HG02571 (cell line): ENCODE data around the gene SMCHD1.
"Not testable (repeated sequence)": the region's sequence is repeated elsewhere in the genome, so short reads cannot be mapped to it uniquely, and the experiment has no call there.

ENCODE experiments used
- ATAC-seq: cut with Tn5 transposase; IDR thresholded peaks from one replicate; pipeline ENCODE4 v1.9.1; 2021; ENCODE audit warnings: mild to moderate bottlenecking, moderate library complexity; ENCODE audit not compliant: unreplicated experiment

SMCHD1 gene

DNA sequence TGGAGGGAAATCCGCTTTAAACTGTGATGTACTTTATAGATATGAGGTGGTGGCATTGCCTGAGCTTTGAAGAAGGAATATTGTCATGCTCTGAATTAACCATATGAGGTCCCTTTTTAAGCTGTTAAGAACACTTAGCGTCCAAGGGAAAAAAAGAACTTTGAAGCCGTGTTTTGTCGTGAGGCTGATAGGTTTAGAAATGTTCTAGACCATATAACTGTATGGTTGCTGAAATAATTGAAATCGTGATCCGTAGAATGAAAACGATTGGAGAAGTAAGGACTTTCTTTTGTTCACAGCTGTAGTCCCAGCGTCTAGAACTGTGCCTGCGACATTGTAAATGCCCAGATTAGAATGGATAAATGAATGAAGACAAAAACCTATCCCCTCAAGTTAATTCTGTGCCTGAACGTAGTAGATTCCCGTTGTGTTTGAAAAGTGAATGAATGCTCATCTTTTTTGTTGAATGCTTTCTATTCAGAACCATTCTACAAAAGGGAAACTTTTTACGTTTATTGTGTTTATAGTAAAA is 1.5 kb downstream of the SMCHD1 start:
- ATAC-seq: no peak

DNA sequence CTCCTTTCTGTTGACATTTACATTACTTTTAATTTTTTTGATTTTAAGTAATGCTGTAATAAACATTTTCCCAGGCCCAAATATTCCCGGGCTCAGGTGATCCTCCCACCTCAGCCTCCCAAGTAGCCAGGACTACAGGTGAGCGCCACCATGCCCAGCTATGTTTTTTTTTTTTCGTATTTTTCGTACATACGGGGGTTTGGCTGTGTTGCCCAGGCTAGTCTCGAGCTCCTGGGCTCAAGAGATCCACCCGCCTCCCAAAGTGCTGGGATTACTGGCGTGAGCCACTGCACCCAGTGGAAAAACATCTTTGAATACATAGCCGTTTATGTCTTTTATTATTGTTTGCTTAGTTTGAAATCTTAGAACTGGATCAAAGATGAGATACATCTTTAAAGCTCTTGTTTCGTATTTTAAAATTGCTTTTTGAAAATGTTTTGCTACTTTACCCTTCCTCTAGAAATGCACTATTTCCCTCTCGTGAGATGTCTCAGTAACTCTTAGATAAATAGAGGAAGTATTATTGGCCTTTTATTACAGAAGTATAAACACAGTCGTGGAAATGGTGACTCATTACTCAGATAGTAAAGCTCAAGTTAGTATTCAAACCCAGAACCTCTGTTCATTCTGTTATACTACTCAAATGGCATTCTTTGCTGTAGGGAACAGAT is 2.4 kb downstream of the SMCHD1 start:
- ATAC-seq: no peak

GRCh38 chr18:2660849-2661248 is 5.3 kb downstream of the SMCHD1 start:
- ATAC-seq: not testable (repeated sequence)

DNA sequence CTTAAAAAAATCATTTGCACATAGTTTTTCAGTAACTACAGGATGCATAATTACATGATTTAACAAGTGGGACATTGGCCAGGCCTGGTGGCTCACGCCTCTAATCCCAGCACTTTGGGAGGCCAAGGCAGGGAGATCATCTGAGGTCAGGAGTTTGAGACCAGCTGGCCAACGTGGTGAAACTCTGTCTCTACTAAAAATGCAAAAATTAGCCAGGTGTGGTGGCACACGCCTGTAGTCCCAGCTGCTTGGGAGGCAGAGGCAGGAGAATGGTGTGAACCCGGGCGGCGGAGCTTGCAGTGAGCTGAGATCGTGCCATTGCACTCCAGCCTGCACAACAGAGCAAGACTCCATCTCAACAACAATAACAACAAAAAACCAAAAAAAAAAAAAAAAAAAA is 6.8 kb downstream of the SMCHD1 start:
- ATAC-seq: not testable (repeated sequence)

- ATAC-seq: no peak
These were observed 7.5 kb downstream of the SMCHD1 start for GRCh38 chr18:2662990-2663389.

GRCh38 chr18:2672410-2672809 is 16.9 kb downstream of the SMCHD1 start:
- ATAC-seq: no peak

GRCh38 chr18:2672872-2673271 is 17.3 kb downstream of the SMCHD1 start:
- no peak for ATAC-seq

- not testable (repeated sequence) for ATAC-seq
These were observed 23.4 kb downstream of the SMCHD1 start for GRCh38 chr18:2678933-2679332.

DNA sequence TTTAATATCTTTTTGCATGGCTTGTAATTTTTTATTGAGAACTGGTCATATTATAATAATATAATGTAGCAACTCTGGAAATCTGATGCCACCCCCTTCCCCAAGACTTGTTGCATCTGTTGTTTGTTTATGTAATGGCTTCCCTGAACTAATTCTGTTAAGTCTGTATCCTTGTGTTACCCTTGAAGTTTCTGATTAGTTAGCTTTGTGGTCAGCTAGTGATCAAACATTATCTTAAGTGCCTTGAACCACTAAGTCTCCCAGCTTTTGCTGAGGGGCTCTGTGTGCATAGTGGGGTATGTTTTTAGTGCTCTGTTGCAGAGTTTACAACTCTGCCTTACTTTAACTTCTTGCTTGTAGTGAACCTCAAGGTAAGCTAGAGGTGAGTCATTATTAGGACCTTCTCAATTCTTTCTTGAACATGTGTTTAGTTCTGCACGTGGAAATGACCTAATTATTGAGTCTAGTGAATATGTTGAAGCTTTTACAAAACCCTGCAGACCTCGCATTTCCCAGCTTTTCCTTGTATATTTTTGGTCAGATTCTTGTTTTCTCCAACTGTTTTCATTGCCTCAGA is 24.8 kb downstream of the SMCHD1 start:
- ATAC-seq: no peak

- no peak for ATAC-seq
These were observed 26.6 kb downstream of the SMCHD1 start for GRCh38 chr18:2681993-2682603.

- no peak for ATAC-seq
These were observed 27.5 kb downstream of the SMCHD1 start for GRCh38 chr18:2683055-2683454.

DNA sequence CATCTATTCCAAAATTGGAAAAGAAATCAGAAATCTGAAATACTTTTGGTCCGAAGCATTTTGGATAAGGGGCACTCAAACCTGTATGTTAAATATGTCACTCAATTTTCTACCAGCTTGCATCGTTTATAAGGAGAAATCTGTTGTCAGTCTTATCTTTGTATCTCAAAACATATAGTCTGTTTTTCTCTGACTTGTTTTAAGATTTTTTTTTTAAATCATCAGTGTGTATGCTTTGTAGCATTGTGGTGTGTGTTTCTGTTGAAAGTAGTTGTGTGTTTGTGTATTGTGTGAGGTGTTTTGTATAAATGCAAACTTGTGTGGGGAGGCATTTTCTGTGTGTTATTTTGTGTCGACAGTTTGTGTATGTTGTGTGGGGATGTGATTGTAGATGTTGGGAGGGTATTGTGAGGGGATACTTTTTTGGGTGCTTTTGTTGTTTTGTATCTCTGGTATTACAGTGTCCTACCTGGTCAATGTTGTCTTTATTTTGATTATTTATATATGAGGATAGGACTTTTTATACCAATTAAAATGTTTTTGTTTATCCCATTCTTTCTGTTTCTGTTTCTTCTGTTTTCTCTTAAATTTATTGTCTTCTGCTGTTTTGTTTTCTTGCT is 30.9 kb downstream of the SMCHD1 start:
- no peak for ATAC-seq

DNA sequence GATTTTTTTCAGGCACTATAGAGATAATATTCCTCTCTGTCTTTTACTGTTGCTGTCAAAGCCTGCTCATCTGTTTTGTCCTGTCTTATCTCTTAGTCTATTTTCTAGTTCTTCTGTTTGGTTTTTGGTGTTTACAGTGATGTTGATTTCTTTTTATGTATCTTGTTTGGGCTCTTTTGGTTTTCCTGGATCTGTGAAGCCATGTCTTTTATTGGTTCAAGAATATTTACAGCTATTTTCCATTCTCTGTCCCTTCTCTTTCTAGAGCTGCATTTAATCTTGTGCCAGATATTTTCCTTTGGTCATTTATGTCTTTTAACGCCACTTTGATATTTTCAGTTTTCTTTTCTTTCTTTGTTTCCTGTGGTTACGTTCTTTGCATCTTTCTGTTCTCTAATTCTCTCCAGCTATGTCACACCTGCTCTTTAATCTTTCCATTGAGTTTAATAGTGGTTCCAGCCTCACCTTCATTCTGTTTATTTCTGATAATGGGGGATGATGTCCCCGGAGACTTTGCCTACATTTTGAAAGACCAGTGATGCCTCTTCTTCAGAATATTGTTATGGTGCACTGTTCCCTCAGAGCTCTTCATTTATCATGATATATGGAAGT is 32.0 kb downstream of the SMCHD1 start:
- peak; percentile 71 for ATAC-seq

DNA sequence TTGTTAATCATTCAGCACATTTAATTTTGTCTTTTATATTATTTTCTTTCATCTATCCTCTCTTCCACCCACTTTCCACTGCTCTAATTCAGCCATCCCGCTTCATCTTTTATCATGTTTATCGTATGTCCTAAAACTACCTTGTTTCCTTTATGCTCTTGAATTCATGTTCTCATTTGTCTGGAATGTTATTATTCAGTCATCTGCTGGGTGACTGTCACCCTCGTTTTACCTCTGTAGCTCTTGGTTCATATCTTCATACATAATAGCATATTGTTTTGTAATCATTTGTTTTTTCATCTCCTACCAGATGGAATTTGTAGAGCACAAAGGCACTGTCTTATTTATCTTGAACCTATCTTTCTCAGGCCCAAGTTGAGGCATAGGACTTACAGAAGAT is 37.0 kb downstream of the SMCHD1 start:
- ATAC-seq: no peak

DNA sequence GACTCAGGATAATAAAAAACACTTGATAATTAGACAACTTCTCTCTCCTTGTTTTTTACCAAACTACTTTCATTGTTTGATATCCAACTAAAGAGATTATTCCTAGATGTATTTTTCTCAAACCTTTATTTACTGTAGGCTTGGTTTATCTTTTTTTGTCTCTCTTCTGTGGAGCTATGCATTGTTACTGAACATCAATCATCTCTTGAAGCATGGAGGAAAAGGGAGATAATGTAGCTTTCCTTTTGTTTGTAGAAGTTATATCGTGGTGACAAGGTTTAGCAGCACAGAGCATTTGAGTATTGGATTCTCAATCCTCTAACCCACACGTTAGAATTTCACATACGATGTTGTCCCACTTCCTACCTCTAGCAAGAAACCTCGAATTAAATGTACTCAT is 41.7 kb downstream of the SMCHD1 start:
- ATAC-seq: no peak

DNA sequence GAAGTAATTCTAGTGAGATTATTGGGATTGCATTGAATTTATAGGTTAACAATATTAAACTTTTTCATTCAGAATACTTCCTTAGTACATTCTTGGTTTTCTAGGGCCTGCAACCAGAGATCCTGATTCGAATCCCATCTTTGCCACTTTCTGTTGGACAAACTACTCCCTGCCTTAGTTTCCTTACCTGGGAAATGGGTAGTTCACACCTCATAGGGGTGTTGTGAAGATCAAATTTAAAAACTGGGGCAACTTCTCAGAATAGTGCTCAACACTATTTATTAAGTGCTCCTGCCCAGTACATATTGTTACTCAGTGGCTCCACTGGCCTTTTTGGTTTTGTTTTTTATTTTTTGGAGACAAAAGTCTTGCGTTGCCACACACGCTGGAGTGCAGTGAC is 43.5 kb downstream of the SMCHD1 start:
- no peak for ATAC-seq

DNA sequence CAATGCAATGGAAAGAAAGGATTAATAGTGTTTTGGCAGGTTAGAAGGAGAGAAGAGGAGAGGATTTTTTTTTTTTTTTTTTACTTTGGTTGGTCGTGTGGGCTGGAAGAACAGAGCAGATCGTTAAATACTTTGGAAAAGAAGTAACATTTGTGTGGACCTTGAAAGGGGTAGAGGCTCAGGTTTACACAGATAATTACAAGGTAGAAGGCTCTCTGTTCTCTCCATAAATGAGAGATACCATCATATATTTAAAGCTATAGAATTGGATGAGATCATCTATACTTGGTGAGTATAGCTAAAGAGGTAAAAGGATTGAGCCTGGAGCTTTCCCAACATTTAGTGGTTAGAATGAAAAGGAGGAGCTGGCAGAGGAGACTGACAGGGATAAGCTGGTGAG is 49.0 kb downstream of the SMCHD1 start:
- no peak for ATAC-seq

DNA sequence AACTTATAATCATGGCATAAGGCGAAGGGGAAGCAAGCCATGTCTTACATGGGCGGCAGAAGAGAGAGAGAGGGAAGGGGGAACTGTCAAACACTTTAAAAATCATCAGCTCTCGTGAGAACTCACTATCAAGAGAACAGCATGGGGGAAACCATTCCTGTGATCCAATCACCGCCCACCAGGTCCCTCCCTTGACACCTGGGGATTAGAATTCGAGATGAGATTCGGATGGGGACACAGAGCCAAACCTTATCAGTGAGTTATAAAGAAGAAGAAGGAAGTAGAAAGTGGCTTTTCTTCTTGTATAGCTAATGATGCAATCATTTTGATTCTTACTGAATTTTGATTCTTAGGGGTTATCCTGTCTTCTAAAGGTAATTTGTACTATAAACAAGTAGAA is 51.4 kb downstream of the SMCHD1 start:
- ATAC-seq: no peak

GRCh38 chr18:2707551-2708168 is 52.1 kb downstream of the SMCHD1 start:
- ATAC-seq: no peak

GRCh38 chr18:2709316-2709715 is 53.8 kb downstream of the SMCHD1 start:
- no peak for ATAC-seq

GRCh38 chr18:2714140-2714539 is 58.6 kb downstream of the SMCHD1 start:
- no peak for ATAC-seq
